Adrenal gland (tissue), 12 donors: ENCODE data around the gene FBXL17. TPM values are rescaled to one million over a fixed set of nuclear protein-coding genes. Genes with fewer than 3 reads are reported as not detected.

Experiments used
- DNase-seq, 7 donors: peaks; one replicate each; pipeline ENCODE4 v3.0.0-alpha.2; 2019 to 2020
- H3K27ac ChIP-seq, 5 donors: fragments of 200-600 bp; sonication (generic) in 4 of 5; 1 replicate in 3 of 5; 2 replicates in 2 of 5; pipeline versions ENCODE4 v1.5.1 to v1.8.0; 2016 to 2020; ENCODE audit warnings: mild to moderate bottlenecking in 1 of 5
- H3K27me3 ChIP-seq: fragments of 200-600 bp; 2 replicates; pipeline ENCODE4 v1.8.0; 2021
- H3K36me3 ChIP-seq, 2 donors: fragments of 200-600 bp; replicated peaks in 1 of 2; 1 replicate in 1 of 2; 2 replicates in 1 of 2; pipeline versions ENCODE4 v1.5.1 to v1.8.0; 2018 to 2022
- H3K4me1 ChIP-seq, 2 donors: fragments of 200-600 bp; replicated peaks in 1 of 2; 1 replicate in 1 of 2; 2 replicates in 1 of 2; pipeline versions ENCODE4 v1.5.1 to v1.8.0; 2018 to 2021
- H3K4me3 ChIP-seq, 4 donors: fragments of 200-600 bp; sonication (generic) in 3 of 4; one replicate each; pipeline ENCODE4 v1.5.1; 2016 to 2018
- H3K9me3 ChIP-seq, 3 donors: fragments of 200-600 bp; sonication (generic) in 1 of 3; replicated peaks in 1 of 3; 1 replicate in 2 of 3; 2 replicates in 1 of 3; pipeline versions ENCODE4 v1.5.1 to v1.8.0; 2016 to 2021
- POLR2A ChIP-seq, 2 donors: fragments of 450-650 bp; IDR thresholded peaks; one replicate each; pipeline ENCODE4 v1.6.1; 2017; ENCODE audit warnings: antibody characterized with exemption in 2 of 2, mild to moderate bottlenecking in 2 of 2, moderate library complexity in 1 of 2
- WGBS, 4 donors: extraction: QIAGEN DNeasy Blood & Tissue Kit in 2 of 4; methylation state at CpG; one replicate each; pipeline versions ENCODE4 v1.1.5 to v1.1.7; 2013 to 2017; 5-methylcytosine and 5-hydroxymethylcytosine counted together
- intact Hi-C, 2 donors: fragments of 100-400 bp; cut with DNase I; formaldehyde crosslinking; loops; one replicate each; pipeline versions ENCODE4 v1.14.1 to v1.15.0; 2022 to 2023
- polyA plus RNA-seq, 3 donors: library from polyadenylated mRNA; stranded (reverse); fragments of 200-250 nt in 2 of 3; fragments of 350-450 nt in 1 of 3; fragmentation: Illumina TruSeq in 1 of 3; extraction: RNeasy Lipid Tissue Mini Kit (QIAGEN cat#74804) in 1 of 3; gene quantifications; one replicate each; pipeline ENCODE4 v1.2.3, GENCODE V29; 2013 to 2014
- total RNA-seq, 9 donors: library from RNA; depleted of rRNA in 4 of 9; stranded (reverse); fragments of >200 nt in 4 of 9; fragments of 120-200 nt in 1 of 9; fragmentation: NEBNext Ultra II Directional in 1 of 9; extraction: Animal tissue kit (Norgen Biotek cat#: 25700) in 1 of 9; gene quantifications; one replicate each; pipeline versions ENCODE4 v1.1.0 to v1.2.4, GENCODE V29; 2013 to 2023
- TF ChIP-seq, protein P1 (sequence below), 6 experiments: fragments of 450-650 bp in 4 of 6; fragments of 200-600 bp in 2 of 6; sonication (generic) in 1 of 6; IDR thresholded peaks; 1 replicate in 5 of 6; 2 replicates in 1 of 6; pipeline versions ENCODE4 v1.5.1 to v1.8.0; 2016 to 2021; ENCODE audit warnings: antibody characterized with exemption in 6 of 6, mild to moderate bottlenecking in 2 of 6, moderate library complexity in 1 of 6
- donor health status: healthy with polysubstance abuse.
- donor health status: Bipolar disorder and iron deficiency.
- donor health status: DM: yes; HTN: yes; CAD: no.
- donor health status: DM: no; HTN: no; CAD: no.
- donor health status: DM: no; HTN: no; CAD: no.
- donor health status: DM: yes; HTN: yes; CAD: no.

The FBXL17 gene
- total and polyA plus RNA-seq, 12 donors: 4.4 to 29.4 (median 21.3) TPM

DNA sequence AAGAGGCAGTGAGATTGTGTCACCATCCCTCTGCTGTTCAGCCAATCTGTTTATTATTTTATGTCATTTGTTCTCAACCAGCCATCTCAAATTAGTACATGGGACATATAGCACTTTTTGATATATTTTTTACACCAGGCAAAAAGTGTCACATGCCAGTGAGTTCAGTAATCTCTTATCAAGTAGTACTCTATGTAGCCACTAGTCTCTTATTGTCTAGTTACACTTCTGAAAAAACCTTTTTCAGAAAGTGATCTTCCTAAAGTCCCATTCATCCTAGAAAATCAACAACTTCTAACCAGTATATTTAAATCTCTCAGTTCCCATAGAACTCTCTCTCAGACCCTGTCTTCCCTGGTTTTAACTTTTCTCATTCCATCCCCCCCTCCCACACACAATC is 321.6 kb downstream of the FBXL17 start:
- Histone ChIP-seq H3K27me3 (no peaks in the 10 kb centered on the region), H3K4me1 (no peaks in the 10 kb centered on the region), H3K36me3 (no peaks in the 10 kb centered on the region), H3K27ac (no peak overlapping the region), H3K9me3 (no peaks in the 10 kb centered on the region), H3K4me3 (no peak overlapping the region)
- TF ChIP-seq, protein P1, sequence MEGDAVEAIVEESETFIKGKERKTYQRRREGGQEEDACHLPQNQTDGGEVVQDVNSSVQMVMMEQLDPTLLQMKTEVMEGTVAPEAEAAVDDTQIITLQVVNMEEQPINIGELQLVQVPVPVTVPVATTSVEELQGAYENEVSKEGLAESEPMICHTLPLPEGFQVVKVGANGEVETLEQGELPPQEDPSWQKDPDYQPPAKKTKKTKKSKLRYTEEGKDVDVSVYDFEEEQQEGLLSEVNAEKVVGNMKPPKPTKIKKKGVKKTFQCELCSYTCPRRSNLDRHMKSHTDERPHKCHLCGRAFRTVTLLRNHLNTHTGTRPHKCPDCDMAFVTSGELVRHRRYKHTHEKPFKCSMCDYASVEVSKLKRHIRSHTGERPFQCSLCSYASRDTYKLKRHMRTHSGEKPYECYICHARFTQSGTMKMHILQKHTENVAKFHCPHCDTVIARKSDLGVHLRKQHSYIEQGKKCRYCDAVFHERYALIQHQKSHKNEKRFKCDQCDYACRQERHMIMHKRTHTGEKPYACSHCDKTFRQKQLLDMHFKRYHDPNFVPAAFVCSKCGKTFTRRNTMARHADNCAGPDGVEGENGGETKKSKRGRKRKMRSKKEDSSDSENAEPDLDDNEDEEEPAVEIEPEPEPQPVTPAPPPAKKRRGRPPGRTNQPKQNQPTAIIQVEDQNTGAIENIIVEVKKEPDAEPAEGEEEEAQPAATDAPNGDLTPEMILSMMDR (IDR thresholded peaks at IDR 0.05): no peak
- TF ChIP-seq POLR2A (IDR thresholded peaks at IDR 0.05): no peak
- DNase-seq: no peak
- intact Hi-C loops: no loop called here

DNA sequence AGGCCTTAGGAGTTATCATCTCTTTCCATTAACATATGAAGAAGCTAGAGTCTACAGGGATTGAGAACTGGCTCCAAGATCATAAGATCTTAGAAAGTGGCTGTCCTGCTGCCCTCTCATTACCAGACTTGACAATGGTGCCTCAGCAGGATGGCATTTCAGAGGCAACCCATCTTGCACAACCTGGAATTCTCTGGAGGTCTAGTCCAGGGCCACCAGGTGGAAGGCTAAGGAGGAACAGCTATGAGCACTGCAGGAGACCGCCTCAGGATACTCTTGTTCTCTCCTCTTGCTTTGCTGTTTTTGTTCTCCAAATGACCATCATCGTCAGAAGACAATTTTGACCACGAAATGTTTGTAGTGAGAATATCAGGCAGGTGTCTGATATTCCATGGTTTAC is 322.6 kb downstream of the FBXL17 start:
- no peaks in the 10 kb centered on the region for H3K27me3 ChIP-seq
- H3K27ac ChIP-seq: no peak overlapping the region
- no peaks in the 10 kb centered on the region for H3K4me1 ChIP-seq
- no peaks in the 10 kb centered on the region for H3K9me3 ChIP-seq
- intact Hi-C loops: no loop called here
- WGBS, 4 donors: 98 to 100% (median 98%) methylated on average over 3 of the region's 3 CpGs
- DNase-seq: no peak
- no peak overlapping the region for H3K4me3 ChIP-seq
- no peaks in the 10 kb centered on the region for H3K36me3 ChIP-seq
- TF ChIP-seq POLR2A (IDR thresholded peaks at IDR 0.05): no peak
- TF ChIP-seq, protein P1 (IDR thresholded peaks at IDR 0.05): no peak

DNA sequence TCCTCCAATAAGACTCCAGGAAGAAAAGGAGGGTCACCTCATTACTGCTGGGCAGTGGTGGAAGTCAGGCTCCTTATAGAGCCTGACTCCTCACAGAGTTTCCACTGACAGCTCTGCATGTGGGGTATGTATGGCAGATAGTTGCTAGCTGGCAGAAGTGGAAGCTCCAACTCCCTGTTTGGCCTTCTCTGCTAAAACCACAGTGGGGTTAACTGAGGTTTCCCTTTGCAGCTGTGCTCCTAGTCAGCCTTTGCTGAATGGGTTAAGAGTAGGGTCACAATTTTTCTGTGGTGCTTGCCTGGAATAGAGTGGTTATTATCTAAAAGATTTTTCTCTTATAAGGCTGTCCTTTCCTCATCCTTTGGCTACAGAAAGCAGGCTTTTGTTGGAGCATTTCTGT is 327.5 kb downstream of the FBXL17 start:
- no peaks in the 10 kb centered on the region for H3K4me1 ChIP-seq
- H3K36me3 ChIP-seq: no peaks in the 10 kb centered on the region
- no peak for DNase-seq
- H3K27ac ChIP-seq: no peak overlapping the region
- H3K4me3 ChIP-seq: no peak overlapping the region
- H3K9me3 ChIP-seq: no peaks in the 10 kb centered on the region
- no peaks in the 10 kb centered on the region for H3K27me3 ChIP-seq
- TF ChIP-seq, protein P1 (IDR thresholded peaks at IDR 0.05): no peak
- no peak for TF ChIP-seq POLR2A (IDR thresholded peaks at IDR 0.05)
- intact Hi-C loops: no loop called here

DNA sequence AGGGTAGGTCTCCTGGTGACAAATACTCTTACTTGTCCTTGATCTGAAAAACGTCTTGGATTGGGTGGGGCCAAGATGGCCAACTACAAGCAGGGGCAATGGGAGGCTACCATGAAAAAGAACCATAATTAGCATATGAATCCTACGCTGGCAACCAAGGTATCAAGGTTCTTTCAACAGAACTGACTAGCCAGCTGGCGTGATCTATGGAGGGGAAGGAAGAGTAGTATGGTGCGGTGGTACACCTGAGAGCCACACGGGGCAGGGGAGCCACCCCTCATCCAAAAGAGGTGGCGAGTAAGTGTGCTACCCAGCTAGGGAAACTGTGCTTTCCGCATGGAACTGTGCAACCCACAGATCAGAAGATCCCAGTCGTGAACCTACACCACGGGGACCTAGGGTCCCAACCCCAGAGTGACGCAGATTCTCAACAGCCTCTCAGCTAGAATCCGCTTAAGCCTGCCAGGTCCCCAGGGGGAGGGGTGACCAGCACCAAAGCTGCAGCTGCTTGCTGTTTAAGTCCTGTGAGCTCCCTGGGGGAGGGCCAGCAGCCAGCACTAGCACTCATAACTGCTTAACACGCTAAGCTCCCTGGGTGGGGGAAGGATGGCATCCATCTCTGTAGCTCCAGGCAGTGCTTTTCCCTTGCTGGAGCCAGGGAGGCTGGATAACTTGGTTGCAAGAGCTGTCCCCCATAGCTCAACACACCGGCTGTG is 334.8 kb downstream of the FBXL17 start:
- intact Hi-C loops: no loop called here
- no peaks in the 10 kb centered on the region for H3K4me1 ChIP-seq
- TF ChIP-seq, protein P1 (IDR thresholded peaks at IDR 0.05): no peak
- no peak for TF ChIP-seq POLR2A (IDR thresholded peaks at IDR 0.05)
- H3K9me3 ChIP-seq: no peaks in the 10 kb centered on the region
- WGBS, 4 donors: 86 to 92% (median 91%) methylated on average over 9 to 13 of the region's 13 CpGs
- H3K36me3 ChIP-seq: no peaks in the 10 kb centered on the region
- DNase-seq: no peak
- H3K27me3 ChIP-seq: no peaks in the 10 kb centered on the region
- H3K4me3 ChIP-seq: no peak overlapping the region
- H3K27ac ChIP-seq: no peak overlapping the region
